Parathyroid adenoma (tissue), 2 donors: Measurements from ENCODE around the gene CEP350.

ENCODE experiments used
- H2AFZ ChIP-seq: fragments of 300-600 bp; sonication (generic); one replicate; pipeline ENCODE4 v1.7.0; 2017; ENCODE audit warnings: antibody characterized with exemption, mild to moderate bottlenecking
- H3K27ac ChIP-seq: fragments of 300-600 bp; sonication (generic); one replicate; pipeline ENCODE4 v1.7.0; 2017
- H3K27me3 ChIP-seq: fragments of 300-600 bp; sonication (generic); one replicate; pipeline ENCODE4 v1.7.0; 2017; ENCODE audit warnings: low read length; ENCODE audit not compliant: control insufficient read depth, insufficient read depth
- H3K36me3 ChIP-seq: fragments of 300-600 bp; sonication (generic); one replicate; pipeline ENCODE4 v1.7.0; 2017; ENCODE audit warnings: low read length; ENCODE audit not compliant: control insufficient read depth, insufficient read depth
- H3K4me1 ChIP-seq: fragments of 300-600 bp; sonication (generic); one replicate; pipeline ENCODE4 v1.7.0; 2017; ENCODE audit warnings: control low read depth
- H3K4me2 ChIP-seq: fragments of 300-600 bp; sonication (generic); one replicate; pipeline ENCODE4 v1.7.0; 2017; ENCODE audit warnings: low read length
- H3K4me3 ChIP-seq: fragments of 300-600 bp; sonication (generic); one replicate; pipeline ENCODE4 v1.7.0; 2017; ENCODE audit warnings: low read depth, low read length
- H3K79me2 ChIP-seq: fragments of 300-600 bp; sonication (generic); one replicate; pipeline ENCODE4 v1.7.0; 2017; ENCODE audit warnings: control low read depth
- H3K9ac ChIP-seq: fragments of 300-600 bp; sonication (generic); one replicate; pipeline ENCODE4 v1.7.0; 2017; ENCODE audit warnings: mild to moderate bottlenecking
- H3K9me3 ChIP-seq: fragments of 300-600 bp; sonication (generic); one replicate; pipeline ENCODE4 v1.7.0; 2017; ENCODE audit warnings: low read length; ENCODE audit not compliant: control insufficient read depth
- CTCF ChIP-seq: fragments of 300-600 bp; sonication (generic); IDR thresholded peaks from one replicate; pipeline ENCODE4 v1.7.0; 2017; ENCODE audit warnings: antibody characterized with exemption, mild to moderate bottlenecking
- donor health status: primary hyperparathyroidism.

The CEP350 gene

GRCh38 chr1:180156631-180157091 is 202.1 kb downstream of the CEP350 start:
- no peaks in the 10 kb centered on the region for H3K4me1 ChIP-seq
- no peak overlapping the region for H3K4me2 ChIP-seq
- no peak overlapping the region for H3K27ac ChIP-seq
- H3K9ac ChIP-seq = no peak overlapping the region
- no peaks in the 10 kb centered on the region for H3K36me3 ChIP-seq
- no peak overlapping the region for H2AFZ ChIP-seq
- no peak for TF ChIP-seq CTCF
- no peaks in the 10 kb centered on the region for H3K27me3 ChIP-seq
- no peaks in the 10 kb centered on the region for H3K79me2 ChIP-seq
- H3K4me3 ChIP-seq = no peak overlapping the region
- no peaks in the 10 kb centered on the region for H3K9me3 ChIP-seq

GRCh38 chr1:180157108-180157507 is 202.5 kb downstream of the CEP350 start:
- H3K9ac ChIP-seq = no peak overlapping the region
- no peaks in the 10 kb centered on the region for H3K4me1 ChIP-seq
- H3K27ac ChIP-seq = no peak overlapping the region

GRCh38 chr1:180157576-180158057 is 203.0 kb downstream of the CEP350 start:
- Histone ChIP-seq H3K4me1 (no peaks in the 10 kb centered on the region), H3K4me3 (no peak overlapping the region)

More at GRCh38 chr1:180157108-180157507, 202.5 kb downstream of the CEP350 start:
- Histone ChIP-seq H3K27me3 (no peaks in the 10 kb centered on the region), H2AFZ (no peak overlapping the region), H3K4me2 (no peak overlapping the region), H3K9me3 (no peaks in the 10 kb centered on the region), H3K36me3 (no peaks in the 10 kb centered on the region), H3K4me3 (no peak overlapping the region), H3K79me2 (no peaks in the 10 kb centered on the region)
- no peak for TF ChIP-seq CTCF

GRCh38 chr1:180158149-180159147 is 203.8 kb downstream of the CEP350 start:
- Histone ChIP-seq H3K4me3 (no peak overlapping the region), H3K9me3 (no peaks in the 10 kb centered on the region), H3K79me2 (no peaks in the 10 kb centered on the region), H3K36me3 (no peaks in the 10 kb centered on the region), H3K9ac (no peak overlapping the region), H3K27ac (no peak overlapping the region), H3K4me1 (no peaks in the 10 kb centered on the region), H3K4me2 (no peak overlapping the region), H2AFZ (no peak overlapping the region), H3K27me3 (no peaks in the 10 kb centered on the region)
- no peak for TF ChIP-seq CTCF

More at GRCh38 chr1:180157576-180158057, 203.0 kb downstream of the CEP350 start:
- H3K79me2 ChIP-seq = no peaks in the 10 kb centered on the region
- no peaks in the 10 kb centered on the region for H3K9me3 ChIP-seq
- H3K9ac ChIP-seq = no peak overlapping the region
- H3K27me3 ChIP-seq = no peaks in the 10 kb centered on the region
- no peak overlapping the region for H3K27ac ChIP-seq
- H2AFZ ChIP-seq = no peak overlapping the region
- no peak overlapping the region for H3K4me2 ChIP-seq
- no peaks in the 10 kb centered on the region for H3K36me3 ChIP-seq
- no peak for TF ChIP-seq CTCF
